ENCODE results near the gene KNTC1. TPM values are rescaled to one million over a fixed set of nuclear protein-coding genes. Genes with fewer than 3 reads are reported as not detected.

Gene KNTC1
- total RNA-seq, 1 donor from 2014 or later, result 249 TPM

DNA sequence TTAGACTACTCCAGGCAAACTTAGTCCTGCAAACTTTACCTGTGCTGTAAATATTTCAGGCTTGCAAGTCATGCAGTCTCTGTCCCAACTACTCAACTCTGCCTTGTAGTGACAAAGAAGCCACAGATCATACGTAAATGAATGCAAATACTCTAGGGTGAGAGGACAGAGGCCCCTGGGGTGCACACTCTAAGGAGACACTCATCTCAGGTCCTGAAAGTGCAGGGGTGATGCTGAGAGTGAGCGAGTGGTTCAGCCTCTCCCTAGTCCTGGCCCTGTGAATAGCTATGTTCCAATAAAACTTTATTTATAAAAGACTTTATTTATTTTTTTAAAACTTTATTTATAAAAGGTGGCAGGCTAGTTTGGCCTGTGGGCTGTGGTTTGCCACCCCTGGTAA, 141.2 kb downstream of the KNTC1 start:
- H3K27me3 ChIP-seq, result no peaks in the 10 kb centered on the region
- H3K9me3 ChIP-seq (ENCODE audit: low read depth), result no peaks in the 10 kb centered on the region
- Mint-ChIP-seq H3K27ac (no peak overlapping the region), H3K9me3 (peaks cover 3% of the 10 kb centered on the region), H3K4me1 (peaks cover 5% of the 10 kb centered on the region), H3K27me3 (ENCODE audit: insufficient read depth, low read depth) (no peaks in the 10 kb centered on the region), H3K36me3 (no peaks in the 10 kb centered on the region), H3K4me3 (no peak overlapping the region)
- H3K36me3 ChIP-seq, result no peaks in the 10 kb centered on the region
- no peak overlapping the region for H3K9ac ChIP-seq
- no peak overlapping the region for H3K27ac ChIP-seq
- peaks cover 5% of the 10 kb centered on the region for H3K4me1 ChIP-seq
- TF ChIP-seq EZH2phosphoT487 (IDR thresholded peaks at IDR 0.05) (no peak), EZH2 (IDR thresholded peaks at IDR 0.05) (no peak)
- TF ChIP-seq, protein P1, sequence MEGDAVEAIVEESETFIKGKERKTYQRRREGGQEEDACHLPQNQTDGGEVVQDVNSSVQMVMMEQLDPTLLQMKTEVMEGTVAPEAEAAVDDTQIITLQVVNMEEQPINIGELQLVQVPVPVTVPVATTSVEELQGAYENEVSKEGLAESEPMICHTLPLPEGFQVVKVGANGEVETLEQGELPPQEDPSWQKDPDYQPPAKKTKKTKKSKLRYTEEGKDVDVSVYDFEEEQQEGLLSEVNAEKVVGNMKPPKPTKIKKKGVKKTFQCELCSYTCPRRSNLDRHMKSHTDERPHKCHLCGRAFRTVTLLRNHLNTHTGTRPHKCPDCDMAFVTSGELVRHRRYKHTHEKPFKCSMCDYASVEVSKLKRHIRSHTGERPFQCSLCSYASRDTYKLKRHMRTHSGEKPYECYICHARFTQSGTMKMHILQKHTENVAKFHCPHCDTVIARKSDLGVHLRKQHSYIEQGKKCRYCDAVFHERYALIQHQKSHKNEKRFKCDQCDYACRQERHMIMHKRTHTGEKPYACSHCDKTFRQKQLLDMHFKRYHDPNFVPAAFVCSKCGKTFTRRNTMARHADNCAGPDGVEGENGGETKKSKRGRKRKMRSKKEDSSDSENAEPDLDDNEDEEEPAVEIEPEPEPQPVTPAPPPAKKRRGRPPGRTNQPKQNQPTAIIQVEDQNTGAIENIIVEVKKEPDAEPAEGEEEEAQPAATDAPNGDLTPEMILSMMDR (IDR thresholded peaks at IDR 0.05), result no peak
- no peak overlapping the region for H2AFZ ChIP-seq (replicated peaks)
- no peak overlapping the region for H3K4me3 ChIP-seq
- H3K4me2 ChIP-seq, result no peak overlapping the region
- no peak for DNase-seq (ENCODE audit: low spot score)
- no peaks in the 10 kb centered on the region for H3F3A ChIP-seq (ENCODE audit: low read depth)
- H3K79me2 ChIP-seq (ENCODE audit: low read depth), result no peaks in the 10 kb centered on the region
- no peaks in the 10 kb centered on the region for H4K20me1 ChIP-seq (ENCODE audit: low read depth)

- no peaks in the 10 kb centered on the region for H3K27me3 ChIP-seq
- H3F3A ChIP-seq (ENCODE audit: low read depth), result no peaks in the 10 kb centered on the region
- no peak overlapping the region for H3K4me3 Mint-ChIP-seq
- H3K27me3 Mint-ChIP-seq (ENCODE audit: insufficient read depth, low read depth), result no peaks in the 10 kb centered on the region
- peaks cover 5% of the 10 kb centered on the region for H3K4me1 Mint-ChIP-seq
- H3K9me3 Mint-ChIP-seq, result peaks cover 3% of the 10 kb centered on the region
- no peak overlapping the region for H3K27ac Mint-ChIP-seq
- no peaks in the 10 kb centered on the region for H3K9me3 ChIP-seq (ENCODE audit: low read depth)
- H3K4me2 ChIP-seq, result no peak overlapping the region
- no peak overlapping the region for H2AFZ ChIP-seq (replicated peaks)
- no peaks in the 10 kb centered on the region for H3K36me3 ChIP-seq
- no peaks in the 10 kb centered on the region for H3K79me2 ChIP-seq (ENCODE audit: low read depth)
- no peak overlapping the region for H3K9ac ChIP-seq
- DNase-seq (ENCODE audit: low spot score), result no peak
- no peak overlapping the region for H3K27ac ChIP-seq
- H3K36me3 Mint-ChIP-seq, result no peaks in the 10 kb centered on the region
- no peak overlapping the region for H3K4me3 ChIP-seq
- no peak for TF ChIP-seq EZH2 (IDR thresholded peaks at IDR 0.05)
- H4K20me1 ChIP-seq (ENCODE audit: low read depth), result no peaks in the 10 kb centered on the region
- peaks cover 5% of the 10 kb centered on the region for H3K4me1 ChIP-seq
Measured at GRCh38 chr12:122669397-122670070, 142.5 kb downstream of the KNTC1 start.

DNA sequence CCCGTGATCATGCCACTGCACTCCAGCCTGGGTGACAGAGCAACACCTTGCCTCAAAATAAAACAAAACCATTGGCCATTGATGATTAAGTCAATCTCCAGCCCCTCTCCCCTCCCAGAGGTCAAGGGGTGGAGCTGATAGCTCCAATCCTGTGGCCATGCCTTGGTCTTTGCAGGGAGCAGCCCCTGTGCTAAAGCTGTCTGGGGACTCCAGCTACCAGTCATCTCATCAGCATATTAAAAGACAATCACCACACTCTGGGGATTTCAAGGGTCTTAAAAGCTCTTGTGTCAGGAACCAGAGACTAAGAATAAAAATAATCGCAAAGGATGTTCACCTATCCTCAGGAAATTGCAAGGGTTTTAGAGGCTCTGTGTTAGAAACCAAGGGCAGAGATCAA, 145.5 kb downstream of the KNTC1 start:
- Mint-ChIP-seq H3K36me3 (no peaks in the 10 kb centered on the region), H3K27ac (no peak overlapping the region), H3K4me1 (peaks cover 5% of the 10 kb centered on the region), H3K9me3 (peaks cover 6% of the 10 kb centered on the region), H3K27me3 (ENCODE audit: insufficient read depth, low read depth) (peaks cover 2% of the 10 kb centered on the region), H3K4me3 (no peak overlapping the region)
- no peak for DNase-seq (ENCODE audit: low spot score)
- peaks cover 5% of the 10 kb centered on the region for H3K4me1 ChIP-seq
- H3K4me3 ChIP-seq, result no peak overlapping the region
- H3K4me2 ChIP-seq, result no peak overlapping the region
- no peak overlapping the region for H3K9ac ChIP-seq
- H3F3A ChIP-seq (ENCODE audit: low read depth), result no peaks in the 10 kb centered on the region
- H2AFZ ChIP-seq (replicated peaks), result peak overlapping the region; percentile 36
- H3K9me3 ChIP-seq (ENCODE audit: low read depth), result no peaks in the 10 kb centered on the region
- H3K79me2 ChIP-seq (ENCODE audit: low read depth), result no peaks in the 10 kb centered on the region
- TF ChIP-seq, protein P1 (IDR thresholded peaks at IDR 0.05), result no peak
- no peak for TF ChIP-seq EZH2 (IDR thresholded peaks at IDR 0.05)
- no peak for TF ChIP-seq EZH2phosphoT487 (IDR thresholded peaks at IDR 0.05)
- no peak overlapping the region for H3K27ac ChIP-seq
- H4K20me1 ChIP-seq (ENCODE audit: low read depth), result no peaks in the 10 kb centered on the region
- H3K36me3 ChIP-seq, result no peaks in the 10 kb centered on the region
- no peaks in the 10 kb centered on the region for H3K27me3 ChIP-seq

Small RNA genes within 50 kb of the gene (small RNA-seq; reads per million reads assigned to genes)
- gene AC026333.1 (not detected), gene RF00411 (0.07 reads per million)

Other genes with a start within 250 kb of the KNTC1 start
- 38.3 and 50.8 TPM in 2 replicates for gene CLIP1, start 104.6 kb upstream of the KNTC1 start, total RNA-seq (ENCODE audit: low replicate concordance)
- gene ZCCHC8, start 26.3 kb upstream of the KNTC1 start, total RNA-seq (ENCODE audit: low replicate concordance), result 34.5 and 49.1 TPM in 2 replicates
- 156 and 248 TPM in 2 replicates for gene RSRC2, start 313 bp upstream of the KNTC1 start, total RNA-seq (ENCODE audit: low replicate concordance)
- gene HCAR2, start 176.1 kb downstream of the KNTC1 start, total RNA-seq (ENCODE audit: low replicate concordance), result not detected in 2 replicates
- gene HCAR3, start 189.6 kb downstream of the KNTC1 start, total RNA-seq (ENCODE audit: low replicate concordance), result not detected in 2 replicates
- 0.06 TPM in 1 of 2 replicates, not detected in the other for gene HCAR1, start 203.6 kb downstream of the KNTC1 start, total RNA-seq (ENCODE audit: low replicate concordance)
- 52.9 and 100.0 TPM in 2 replicates for gene DENR, start 225.6 kb downstream of the KNTC1 start, total RNA-seq (ENCODE audit: low replicate concordance)
- gene CCDC62, start 247.3 kb downstream of the KNTC1 start, total RNA-seq (ENCODE audit: low replicate concordance), result 0.79 and 0.81 TPM in 2 replicates